ENCODE measurements around the gene GJC2. TPM values are rescaled to one million over a fixed set of nuclear protein-coding genes. Genes with fewer than 3 reads are reported as not detected.

Gene GJC2
- total and polyA plus RNA-seq, 10 of the 15 experiments (the other 5 are each of a cell fraction or from before 2014, with no cell fraction given), result 0.04 to 0.44 (median 0.07) TPM; not detected in 4

DNA sequence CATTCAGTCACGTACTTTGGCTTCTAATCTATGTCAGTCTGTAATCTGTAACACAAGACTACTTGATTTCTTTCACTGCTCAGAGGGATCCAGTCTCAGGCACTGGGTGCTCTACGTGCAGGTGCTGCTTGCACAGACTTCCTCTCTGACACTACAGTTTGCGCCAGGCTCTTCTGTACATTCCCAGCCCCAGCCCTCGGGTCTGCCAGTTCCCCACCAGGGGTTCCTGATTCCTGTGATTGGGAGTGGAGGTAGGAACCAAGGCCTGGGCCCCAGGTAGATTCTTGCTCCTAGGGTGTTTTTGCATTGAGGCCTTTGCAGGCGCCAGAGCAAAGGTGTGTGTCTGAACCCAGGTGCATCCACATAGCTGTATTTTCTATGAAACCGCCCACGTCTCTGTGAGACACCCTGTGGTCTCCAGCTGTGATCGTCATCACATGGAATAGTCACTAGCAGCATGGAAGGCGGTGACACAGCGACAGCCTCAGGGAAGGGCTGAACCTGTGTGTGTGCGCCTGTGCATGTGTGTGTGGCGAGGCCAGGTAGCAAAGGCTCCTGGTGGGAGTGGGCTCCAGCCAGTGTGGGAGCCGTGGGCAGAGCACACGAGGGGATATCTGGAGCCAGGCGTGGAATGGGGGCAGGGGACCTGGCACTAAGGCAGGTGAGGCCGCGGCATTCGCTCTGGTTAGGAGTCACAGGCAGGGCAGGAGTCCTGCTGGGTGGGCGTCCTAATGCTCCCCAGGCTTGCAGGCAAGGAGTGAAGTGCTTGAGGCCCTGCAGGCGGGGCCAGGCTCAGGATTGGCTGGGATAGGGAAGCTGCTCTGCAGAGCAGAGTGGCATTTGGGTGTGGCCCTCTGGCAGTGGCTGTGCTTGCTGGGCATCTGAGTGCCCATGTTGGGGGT lies 5.2 kb downstream of the GJC2 start (continued):
- TF ChIP-seq, protein P1, sequence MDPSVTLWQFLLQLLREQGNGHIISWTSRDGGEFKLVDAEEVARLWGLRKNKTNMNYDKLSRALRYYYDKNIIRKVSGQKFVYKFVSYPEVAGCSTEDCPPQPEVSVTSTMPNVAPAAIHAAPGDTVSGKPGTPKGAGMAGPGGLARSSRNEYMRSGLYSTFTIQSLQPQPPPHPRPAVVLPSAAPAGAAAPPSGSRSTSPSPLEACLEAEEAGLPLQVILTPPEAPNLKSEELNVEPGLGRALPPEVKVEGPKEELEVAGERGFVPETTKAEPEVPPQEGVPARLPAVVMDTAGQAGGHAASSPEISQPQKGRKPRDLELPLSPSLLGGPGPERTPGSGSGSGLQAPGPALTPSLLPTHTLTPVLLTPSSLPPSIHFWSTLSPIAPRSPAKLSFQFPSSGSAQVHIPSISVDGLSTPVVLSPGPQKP (IDR thresholded peaks at IDR 0.05; ENCODE audit: low read depth, low read length), result no peak
- no peak for TF ChIP-seq LARP7 (IDR thresholded peaks at IDR 0.05)
- no peak for TF ChIP-seq SUPT20H (IDR thresholded peaks at IDR 0.05; ENCODE audit: borderline replicate concordance, control insufficient read depth, low read depth, low read length)
- TF ChIP-seq, protein P2, sequence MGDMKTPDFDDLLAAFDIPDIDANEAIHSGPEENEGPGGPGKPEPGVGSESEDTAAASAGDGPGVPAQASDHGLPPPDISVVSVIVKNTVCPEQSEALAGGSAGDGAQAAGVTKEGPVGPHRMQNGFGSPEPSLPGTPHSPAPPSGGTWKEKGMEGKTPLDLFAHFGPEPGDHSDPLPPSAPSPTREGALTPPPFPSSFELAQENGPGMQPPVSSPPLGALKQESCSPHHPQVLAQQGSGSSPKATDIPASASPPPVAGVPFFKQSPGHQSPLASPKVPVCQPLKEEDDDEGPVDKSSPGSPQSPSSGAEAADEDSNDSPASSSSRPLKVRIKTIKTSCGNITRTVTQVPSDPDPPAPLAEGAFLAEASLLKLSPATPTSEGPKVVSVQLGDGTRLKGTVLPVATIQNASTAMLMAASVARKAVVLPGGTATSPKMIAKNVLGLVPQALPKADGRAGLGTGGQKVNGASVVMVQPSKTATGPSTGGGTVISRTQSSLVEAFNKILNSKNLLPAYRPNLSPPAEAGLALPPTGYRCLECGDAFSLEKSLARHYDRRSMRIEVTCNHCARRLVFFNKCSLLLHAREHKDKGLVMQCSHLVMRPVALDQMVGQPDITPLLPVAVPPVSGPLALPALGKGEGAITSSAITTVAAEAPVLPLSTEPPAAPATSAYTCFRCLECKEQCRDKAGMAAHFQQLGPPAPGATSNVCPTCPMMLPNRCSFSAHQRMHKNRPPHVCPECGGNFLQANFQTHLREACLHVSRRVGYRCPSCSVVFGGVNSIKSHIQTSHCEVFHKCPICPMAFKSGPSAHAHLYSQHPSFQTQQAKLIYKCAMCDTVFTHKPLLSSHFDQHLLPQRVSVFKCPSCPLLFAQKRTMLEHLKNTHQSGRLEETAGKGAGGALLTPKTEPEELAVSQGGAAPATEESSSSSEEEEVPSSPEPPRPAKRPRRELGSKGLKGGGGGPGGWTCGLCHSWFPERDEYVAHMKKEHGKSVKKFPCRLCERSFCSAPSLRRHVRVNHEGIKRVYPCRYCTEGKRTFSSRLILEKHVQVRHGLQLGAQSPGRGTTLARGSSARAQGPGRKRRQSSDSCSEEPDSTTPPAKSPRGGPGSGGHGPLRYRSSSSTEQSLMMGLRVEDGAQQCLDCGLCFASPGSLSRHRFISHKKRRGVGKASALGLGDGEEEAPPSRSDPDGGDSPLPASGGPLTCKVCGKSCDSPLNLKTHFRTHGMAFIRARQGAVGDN (IDR thresholded peaks at IDR 0.05), result no peak
- no peak for TF ChIP-seq ATF7 (IDR thresholded peaks at IDR 0.05; ENCODE audit: low read depth)
- TF ChIP-seq NFYA (IDR thresholded peaks at IDR 0.05; ENCODE audit: borderline replicate concordance, low read depth, low read length), result no peak
- no peak for TF ChIP-seq SP1 (IDR thresholded peaks at IDR 0.05; ENCODE audit: low read depth, low read length)
- no peak for TF ChIP-seq ZNF384 (IDR thresholded peaks at IDR 0.05; ENCODE audit: borderline replicate concordance, low read depth, low read length)
- TF ChIP-seq DPF2 (IDR thresholded peaks at IDR 0.05), result no peak
- no peak for TF ChIP-seq ASH2L (IDR thresholded peaks at IDR 0.05; ENCODE audit: borderline replicate concordance, low read depth)
- TF ChIP-seq, protein P3, sequence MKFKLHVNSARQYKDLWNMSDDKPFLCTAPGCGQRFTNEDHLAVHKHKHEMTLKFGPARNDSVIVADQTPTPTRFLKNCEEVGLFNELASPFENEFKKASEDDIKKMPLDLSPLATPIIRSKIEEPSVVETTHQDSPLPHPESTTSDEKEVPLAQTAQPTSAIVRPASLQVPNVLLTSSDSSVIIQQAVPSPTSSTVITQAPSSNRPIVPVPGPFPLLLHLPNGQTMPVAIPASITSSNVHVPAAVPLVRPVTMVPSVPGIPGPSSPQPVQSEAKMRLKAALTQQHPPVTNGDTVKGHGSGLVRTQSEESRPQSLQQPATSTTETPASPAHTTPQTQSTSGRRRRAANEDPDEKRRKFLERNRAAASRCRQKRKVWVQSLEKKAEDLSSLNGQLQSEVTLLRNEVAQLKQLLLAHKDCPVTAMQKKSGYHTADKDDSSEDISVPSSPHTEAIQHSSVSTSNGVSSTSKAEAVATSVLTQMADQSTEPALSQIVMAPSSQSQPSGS (IDR thresholded peaks at IDR 0.05; ENCODE audit: low read length), result no peak
- TF ChIP-seq, protein P4, sequence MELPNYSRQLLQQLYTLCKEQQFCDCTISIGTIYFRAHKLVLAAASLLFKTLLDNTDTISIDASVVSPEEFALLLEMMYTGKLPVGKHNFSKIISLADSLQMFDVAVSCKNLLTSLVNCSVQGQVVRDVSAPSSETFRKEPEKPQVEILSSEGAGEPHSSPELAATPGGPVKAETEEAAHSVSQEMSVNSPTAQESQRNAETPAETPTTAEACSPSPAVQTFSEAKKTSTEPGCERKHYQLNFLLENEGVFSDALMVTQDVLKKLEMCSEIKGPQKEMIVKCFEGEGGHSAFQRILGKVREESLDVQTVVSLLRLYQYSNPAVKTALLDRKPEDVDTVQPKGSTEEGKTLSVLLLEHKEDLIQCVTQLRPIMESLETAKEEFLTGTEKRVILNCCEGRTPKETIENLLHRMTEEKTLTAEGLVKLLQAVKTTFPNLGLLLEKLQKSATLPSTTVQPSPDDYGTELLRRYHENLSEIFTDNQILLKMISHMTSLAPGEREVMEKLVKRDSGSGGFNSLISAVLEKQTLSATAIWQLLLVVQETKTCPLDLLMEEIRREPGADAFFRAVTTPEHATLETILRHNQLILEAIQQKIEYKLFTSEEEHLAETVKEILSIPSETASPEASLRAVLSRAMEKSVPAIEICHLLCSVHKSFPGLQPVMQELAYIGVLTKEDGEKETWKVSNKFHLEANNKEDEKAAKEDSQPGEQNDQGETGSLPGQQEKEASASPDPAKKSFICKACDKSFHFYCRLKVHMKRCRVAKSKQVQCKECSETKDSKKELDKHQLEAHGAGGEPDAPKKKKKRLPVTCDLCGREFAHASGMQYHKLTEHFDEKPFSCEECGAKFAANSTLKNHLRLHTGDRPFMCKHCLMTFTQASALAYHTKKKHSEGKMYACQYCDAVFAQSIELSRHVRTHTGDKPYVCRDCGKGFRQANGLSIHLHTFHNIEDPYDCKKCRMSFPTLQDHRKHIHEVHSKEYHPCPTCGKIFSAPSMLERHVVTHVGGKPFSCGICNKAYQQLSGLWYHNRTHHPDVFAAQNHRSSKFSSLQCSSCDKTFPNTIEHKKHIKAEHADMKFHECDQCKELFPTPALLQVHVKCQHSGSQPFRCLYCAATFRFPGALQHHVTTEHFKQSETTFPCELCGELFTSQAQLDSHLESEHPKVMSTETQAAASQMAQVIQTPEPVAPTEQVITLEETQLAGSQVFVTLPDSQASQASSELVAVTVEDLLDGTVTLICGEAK (IDR thresholded peaks at IDR 0.05; ENCODE audit: borderline replicate concordance), result no peak
